MM.1S (cell line): ENCODE results near the gene PPP1R9B.

Experiments
- DNase-seq: peaks from one replicate; pipeline ENCODE4 v3.0.0-alpha.2; 2015
- H2AFZ ChIP-seq: fragments of 300-600 bp; sonication (generic); 2 replicates; pipeline ENCODE4 v1.6.0; 2016; ENCODE audit warnings: antibody characterized with exemption, low read length
- H3F3A ChIP-seq: fragments of 300-600 bp; sonication (generic); 2 replicates; pipeline ENCODE4 v1.6.1; 2016; ENCODE audit warnings: mild to moderate bottlenecking, antibody characterized with exemption, low read length, moderate library complexity, mixed read lengths; ENCODE audit not compliant: insufficient read depth
- H3K27ac ChIP-seq: fragments of 300-600 bp; sonication (generic); 2 replicates; pipeline ENCODE4 v1.5.1; 2016; ENCODE audit warnings: mild to moderate bottlenecking, low read length
- H3K27me3 ChIP-seq: fragments of 300-600 bp; sonication (generic); replicated peaks from 2 replicates; pipeline ENCODE4 v1.6.0; 2016; ENCODE audit warnings: low read length; ENCODE audit not compliant: insufficient read depth
- H3K36me3 ChIP-seq: fragments of 300-600 bp; sonication (generic); replicated peaks from 2 replicates; pipeline ENCODE4 v1.6.1; 2016; ENCODE audit warnings: mild to moderate bottlenecking, low read length, mixed read lengths; ENCODE audit not compliant: insufficient read depth
- H3K4me1 ChIP-seq: fragments of 300-600 bp; sonication (generic); 2 replicates; pipeline ENCODE4 v1.6.1; 2016; ENCODE audit warnings: low read length, mixed read lengths
- H3K4me2 ChIP-seq: fragments of 300-600 bp; sonication (generic); 2 replicates; pipeline ENCODE4 v1.6.0; 2016; ENCODE audit warnings: low read depth, low read length
- H3K4me3 ChIP-seq: fragments of 300-600 bp; sonication (generic); 2 replicates; pipeline ENCODE4 v1.5.1; 2016; ENCODE audit warnings: low read length, mixed read lengths
- H3K79me2 ChIP-seq: fragments of 300-600 bp; sonication (generic); 2 replicates; pipeline ENCODE4 v1.6.1; 2016; ENCODE audit warnings: mixed run types, low read length, mixed read lengths
- H3K9ac ChIP-seq: fragments of 300-600 bp; sonication (generic); 2 replicates; pipeline ENCODE4 v1.6.1; 2016; ENCODE audit warnings: low read length, mixed read lengths
- H3K9me2 ChIP-seq: fragments of 300-600 bp; sonication (generic); replicated peaks from 2 replicates; pipeline ENCODE4 v1.6.1; 2016; ENCODE audit warnings: mild to moderate bottlenecking, low read length, mixed read lengths; ENCODE audit not compliant: insufficient read depth
- H3K9me3 ChIP-seq: fragments of 300-600 bp; sonication (generic); replicated peaks from 2 replicates; pipeline ENCODE4 v1.6.1; 2016; ENCODE audit warnings: mild to moderate bottlenecking, low read length, mixed read lengths; ENCODE audit not compliant: insufficient read depth
- H4K20me1 ChIP-seq: fragments of 300-600 bp; sonication (generic); 2 replicates; pipeline ENCODE4 v1.6.1; 2016; ENCODE audit warnings: mild to moderate bottlenecking, low read length, moderate library complexity, mixed read lengths; ENCODE audit not compliant: insufficient read depth
- CTCF ChIP-seq: fragments of 300-600 bp; sonication (generic); IDR thresholded peaks from 2 replicates; pipeline ENCODE4 v1.5.1; 2016; ENCODE audit warnings: antibody characterized with exemption, low read length, mixed read lengths
- EZH2 ChIP-seq: fragments of 300-600 bp; sonication (generic); optimal IDR thresholded peaks from 2 replicates; pipeline ENCODE3; 2017; ENCODE audit warnings: low read depth, mild to moderate bottlenecking, antibody characterized with exemption, low read length, mixed read lengths
- EZH2phosphoT487 ChIP-seq: fragments of 300-600 bp; sonication (generic); IDR thresholded peaks from 2 replicates; pipeline ENCODE4 v1.6.1; 2018; ENCODE audit warnings: antibody characterized with exemption, low read length

PPP1R9B gene

GRCh38 chr17:50171371-50172071 is 21.0 kb upstream of the PPP1R9B start:
- Histone ChIP-seq H3K4me3 (no peak overlapping the region), H3K27ac (peak overlapping the region; percentile 49; the same call in 1 of the 2 replicates), H4K20me1 (no peaks in the 10 kb centered on the region), H3K9ac (no peak overlapping the region), H2AFZ (peak overlapping the region; percentile 43; the same call in 1 of the 2 replicates), H3K9me3 (no peaks in the 10 kb centered on the region), H3K4me1 (peaks cover 24% of the 10 kb centered on the region), H3K9me2 (no peaks in the 10 kb centered on the region), H3F3A (peaks cover 9% of the 10 kb centered on the region; the same call in 1 of the 2 replicates), H3K27me3 (no peaks in the 10 kb centered on the region), H3K4me2 (peak overlapping the region; percentile 26; the same call in 1 of the 2 replicates), H3K79me2 (no peaks in the 10 kb centered on the region), H3K36me3 (no peaks in the 10 kb centered on the region)
- no peak for DNase-seq
- TF ChIP-seq EZH2phosphoT487: no peak
- TF ChIP-seq EZH2: no peak
- no peak for TF ChIP-seq CTCF

- Histone ChIP-seq H3K27me3 (no peaks in the 10 kb centered on the region), H3K79me2 (no peaks in the 10 kb centered on the region), H3K9me2 (no peaks in the 10 kb centered on the region), H3K4me2 (peak overlapping the region; percentile 26; the same call in 1 of the 2 replicates), H4K20me1 (no peaks in the 10 kb centered on the region), H3K27ac (peak overlapping the region; percentile 49; the same call in 1 of the 2 replicates), H3K4me1 (peaks cover 24% of the 10 kb centered on the region), H2AFZ (peak overlapping the region; percentile 43; the same call in 1 of the 2 replicates), H3K36me3 (no peaks in the 10 kb centered on the region), H3F3A (peaks cover 9% of the 10 kb centered on the region; the same call in 1 of the 2 replicates), H3K9ac (no peak overlapping the region), H3K4me3 (no peak overlapping the region), H3K9me3 (no peaks in the 10 kb centered on the region)
- DNase-seq: peak; percentile 87
- TF ChIP-seq CTCF: no peak
- TF ChIP-seq EZH2phosphoT487: no peak
- no peak for TF ChIP-seq EZH2
These were observed 20.3 kb upstream of the PPP1R9B start for GRCh38 chr17:50170662-50171370.

GRCh38 chr17:50169881-50170459 is 19.5 kb upstream of the PPP1R9B start:
- H3K4me1 ChIP-seq: peaks cover 24% of the 10 kb centered on the region

More at GRCh38 chr17:50169881-50170459, 19.5 kb upstream of the PPP1R9B start:
- no peaks in the 10 kb centered on the region for H3K9me2 ChIP-seq
- no peak for TF ChIP-seq CTCF
- TF ChIP-seq EZH2phosphoT487: no peak
- no peak for TF ChIP-seq EZH2
- H3K9me3 ChIP-seq: no peaks in the 10 kb centered on the region
- H3K27ac ChIP-seq: no peak overlapping the region
- H3K36me3 ChIP-seq: no peaks in the 10 kb centered on the region
- no peaks in the 10 kb centered on the region for H4K20me1 ChIP-seq
- H3K4me3 ChIP-seq: no peak overlapping the region
- no peak for DNase-seq
- no peak overlapping the region for H3K9ac ChIP-seq
- peaks cover 9% of the 10 kb centered on the region; the same call in 1 of the 2 replicates for H3F3A ChIP-seq
- H2AFZ ChIP-seq: no peak overlapping the region
- H3K4me2 ChIP-seq: no peak overlapping the region
- no peaks in the 10 kb centered on the region for H3K27me3 ChIP-seq
- H3K79me2 ChIP-seq: no peaks in the 10 kb centered on the region
